Measurements from ENCODE around the gene LCN15. TPM values are rescaled to one million over a fixed set of nuclear protein-coding genes. Genes with fewer than 3 reads are reported as not detected.
"Not testable (repeated sequence)": the region's sequence is repeated elsewhere in the genome, so short reads cannot be mapped to it uniquely, and the experiment has no call there.

Gene LCN15
- total and polyA plus RNA-seq, 8 donors = not detected

- Histone ChIP-seq H3K9me3 (peaks cover 0 to 27% (median 9%) of the 10 kb centered on the region in 4 donors), H3K4me1 (peaks cover 0 to 4% (median 1%) of the 10 kb centered on the region in 4 donors), H3K27ac (no peak overlapping the region), H3K4me3 (no peak overlapping the region), H3K36me3 (no peaks in the 10 kb centered on the region), H3K27me3 (peaks cover 0 to 23% (median 0%) of the 10 kb centered on the region in 3 donors)
- TF ChIP-seq POLR2AphosphoS5 (IDR thresholded peaks at IDR 0.05) (no peak), POLR2A (IDR thresholded peaks at IDR 0.05) (no peak), CTCF (IDR thresholded peaks at IDR 0.05) (no peak), EP300 (IDR thresholded peaks at IDR 0.05) (no peak)
- intact Hi-C loops (cut with DNase I; ENCODE audit: low total_unique reads) = no loop called here
- DNase-seq = no peak
- 85 to 98% (median 94%) methylated on average over 4 of the region's 4 CpGs for WGBS, 5 donors
Observed at GRCh38 chr9:136756134-136756438, 8.2 kb downstream of the LCN15 start.

GRCh38 chr9:136755302-136756133 is 8.8 kb downstream of the LCN15 start:
- intact Hi-C loops (cut with DNase I; ENCODE audit: low total_unique reads); H3K27ac ChIP-seq; DNase-seq; H3K4me1 ChIP-seq; H3K36me3 ChIP-seq; H3K4me3 ChIP-seq: not testable (repeated sequence)
- Histone ChIP-seq H3K9me3 (peaks cover 0 to 27% (median 9%) of the 10 kb centered on the region in 4 donors), H3K27me3 (peaks cover 0 to 18% (median 0%) of the 10 kb centered on the region in 3 donors)
- WGBS, 5 donors = 90 to 94% (median 92%) methylated on average over 17 to 22 of the region's 22 CpGs

GRCh38 chr9:136754626-136755301 is 9.6 kb downstream of the LCN15 start:
- Histone ChIP-seq H3K4me3 (no peak overlapping the region), H3K36me3 (no peaks in the 10 kb centered on the region), H3K4me1 (no peaks in the 10 kb centered on the region), H3K27me3 (peaks cover 0 to 10% (median 0%) of the 10 kb centered on the region in 3 donors), H3K9me3 (peaks cover 0 to 27% (median 9%) of the 10 kb centered on the region in 4 donors), H3K27ac (no peak overlapping the region)
- intact Hi-C loops (cut with DNase I; ENCODE audit: low total_unique reads) = no loop called here
- no peak for TF ChIP-seq POLR2A (IDR thresholded peaks at IDR 0.05)
- no peak for TF ChIP-seq CTCF (IDR thresholded peaks at IDR 0.05)
- TF ChIP-seq POLR2AphosphoS5 (IDR thresholded peaks at IDR 0.05) = no peak
- TF ChIP-seq EP300 (IDR thresholded peaks at IDR 0.05) = no peak
- 68 to 89% (median 81%) methylated on average over 15 to 24 of the region's 24 CpGs for WGBS, 5 donors
- no peak for DNase-seq

- Histone ChIP-seq H3K4me1 (peaks cover 0 to 3% (median 0%) of the 10 kb centered on the region in 4 donors), H3K36me3 (no peaks in the 10 kb centered on the region), H3K4me3 (no peak overlapping the region), H3K27me3 (peaks cover 0 to 4% (median 0%) of the 10 kb centered on the region in 3 donors), H3K9me3 (peaks cover 0 to 27% (median 9%) of the 10 kb centered on the region in 4 donors), H3K27ac (no peak overlapping the region)
- 42 to 72% (median 61%) methylated on average over 10 to 17 of the region's 17 CpGs for WGBS, 5 donors
- TF ChIP-seq POLR2A (IDR thresholded peaks at IDR 0.05) (no peak), EP300 (IDR thresholded peaks at IDR 0.05) (no peak), POLR2AphosphoS5 (IDR thresholded peaks at IDR 0.05) (no peak), CTCF (IDR thresholded peaks at IDR 0.05) (no peak)
- intact Hi-C loops (cut with DNase I; ENCODE audit: low total_unique reads) = no loop called here
- DNase-seq = no peak
Observed at GRCh38 chr9:136754059-136754572, 10.2 kb downstream of the LCN15 start.

Measured in stomach (tissue), 9 donors.